NCI-H1930 (cell line): ENCODE data around the gene UBALD1.

Source experiments
- DNase-seq, 2 experiments: peaks; one replicate each; lab custom pipeline; 2025; lab: John Stamatoyannopoulos, UW

UBALD1 gene

GRCh38 chr16:4646773-4647643 lies 32.3 kb upstream of the UBALD1 start:
- no peak for DNase-seq

- no peak for DNase-seq
These were observed 27.2 kb upstream of the UBALD1 start for GRCh38 chr16:4641895-4642294.

- DNase-seq: no peak
These were observed 26.6 kb upstream of the UBALD1 start for GRCh38 chr16:4641306-4641687.

GRCh38 chr16:4640572-4641305 lies 26.1 kb upstream of the UBALD1 start:
- no peak for DNase-seq

- DNase-seq: no peak
These were observed 25.3 kb upstream of the UBALD1 start for GRCh38 chr16:4639899-4640509.

DNA sequence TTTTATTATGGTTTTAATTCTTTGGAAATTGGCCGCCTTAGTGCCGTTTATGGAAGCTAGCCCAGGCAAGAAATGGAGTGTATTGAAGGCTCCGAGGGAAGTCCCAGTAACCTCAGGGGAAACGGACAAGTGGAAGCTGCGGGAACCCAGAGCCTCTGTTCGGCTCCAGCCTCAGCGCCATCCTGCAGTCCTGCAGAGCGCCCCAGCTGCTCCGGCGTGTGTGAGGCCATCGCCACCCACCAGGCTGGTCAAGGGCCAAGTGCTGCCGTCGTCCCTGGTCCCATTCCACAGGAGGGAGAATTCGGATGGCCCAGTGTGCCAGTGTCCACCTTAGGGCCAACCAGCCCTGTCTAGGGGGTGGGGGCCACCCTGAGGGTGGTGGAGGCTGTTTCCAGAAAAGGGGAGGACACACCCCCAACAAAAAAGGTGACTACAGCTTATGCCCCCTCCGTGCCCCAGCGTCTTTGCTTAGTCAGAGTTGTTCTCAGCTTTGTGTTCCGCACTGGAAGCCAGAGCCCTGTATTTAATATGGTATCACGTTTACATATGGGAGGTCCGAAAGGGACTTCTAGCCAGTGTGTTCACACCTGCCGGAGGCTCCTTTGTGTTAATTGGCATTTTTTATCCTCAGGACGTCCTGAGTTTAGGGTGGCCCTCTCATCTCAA lies 22.9 kb upstream of the UBALD1 start:
- DNase-seq: no peak

DNA sequence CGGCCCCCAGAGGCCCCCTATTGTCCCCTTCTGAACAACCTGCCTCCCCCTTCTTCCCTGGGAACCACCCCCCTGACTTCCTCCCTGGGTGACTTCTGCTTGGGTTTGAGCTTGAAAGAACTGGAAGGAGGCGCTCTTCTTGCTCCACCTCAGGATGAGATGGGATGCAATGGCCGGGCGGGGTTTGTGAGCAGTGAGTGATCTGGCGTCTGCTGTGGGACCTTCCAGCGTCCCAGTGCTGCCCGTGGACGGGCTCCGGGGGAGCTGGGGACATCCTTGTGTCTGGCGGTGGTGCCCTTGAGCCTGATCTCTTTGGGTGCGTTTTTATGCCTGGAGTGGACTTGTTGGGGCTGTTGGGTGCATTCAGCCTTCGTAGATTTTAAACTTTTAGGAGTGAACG lies 21.5 kb upstream of the UBALD1 start:
- DNase-seq: no peak

- DNase-seq: no peak
These were observed 20.1 kb upstream of the UBALD1 start for GRCh38 chr16:4634768-4635167.

DNA sequence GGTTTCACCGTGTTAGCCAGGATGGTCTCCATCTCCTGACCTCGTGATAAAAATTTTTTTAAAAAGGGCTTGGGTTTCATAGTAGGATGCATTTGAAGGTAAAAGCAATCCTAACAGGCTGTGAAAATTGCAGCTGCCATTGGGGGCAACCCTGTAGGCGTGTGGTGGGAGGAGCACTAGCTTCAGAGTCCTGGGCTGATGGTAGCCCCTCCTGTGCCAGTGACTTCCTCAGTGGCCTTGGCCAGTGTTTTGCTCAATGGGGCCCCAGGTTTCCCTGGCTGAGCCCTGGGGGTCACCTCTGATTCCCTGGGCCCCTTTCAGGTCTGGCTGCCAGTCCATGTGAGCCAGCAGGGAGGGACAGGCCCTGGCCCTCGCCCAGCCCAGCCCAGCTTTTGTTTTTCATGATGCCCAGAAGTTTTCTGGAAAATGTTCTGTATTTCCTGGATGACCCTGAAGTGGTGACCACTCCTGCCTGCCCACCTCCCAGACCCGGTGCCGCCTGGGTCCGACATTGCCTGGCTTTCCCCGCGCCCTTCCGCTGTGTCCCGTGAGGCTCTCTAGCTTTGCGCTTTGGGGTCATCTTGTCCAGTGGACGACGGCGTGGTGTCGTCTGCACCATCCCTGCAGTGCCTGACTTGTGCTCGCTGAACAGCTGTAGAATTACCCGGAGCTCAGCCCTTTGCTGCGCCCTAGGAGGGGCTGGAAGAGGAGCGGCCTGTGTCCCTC lies 19.4 kb upstream of the UBALD1 start:
- DNase-seq: no peak

DNA sequence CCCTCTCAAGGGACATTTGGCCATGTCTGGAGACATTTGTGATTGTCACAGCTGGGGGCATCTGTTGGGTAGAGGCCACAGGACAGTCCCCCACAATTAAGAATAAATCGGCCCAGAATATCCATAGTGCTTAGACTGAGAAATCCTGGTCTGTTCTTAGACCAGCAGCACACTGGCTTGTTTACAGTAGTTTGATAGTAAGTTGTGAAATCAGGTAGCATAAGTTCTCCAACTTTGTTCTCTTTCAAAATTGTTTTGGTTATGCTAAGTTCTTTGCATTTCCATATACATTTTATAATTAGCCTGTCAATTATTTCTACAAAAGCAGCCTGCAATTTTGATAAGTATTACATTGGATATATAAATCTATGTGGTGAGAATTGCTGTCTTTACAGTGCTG lies 16.8 kb upstream of the UBALD1 start:
- no peak for DNase-seq

- DNase-seq: no peak
These were observed 13.6 kb upstream of the UBALD1 start for GRCh38 chr16:4628283-4628682.

GRCh38 chr16:4626396-4626795 lies 11.7 kb upstream of the UBALD1 start:
- no peak for DNase-seq

GRCh38 chr16:4625560-4626159 lies 11.0 kb upstream of the UBALD1 start:
- no peak for DNase-seq

DNA sequence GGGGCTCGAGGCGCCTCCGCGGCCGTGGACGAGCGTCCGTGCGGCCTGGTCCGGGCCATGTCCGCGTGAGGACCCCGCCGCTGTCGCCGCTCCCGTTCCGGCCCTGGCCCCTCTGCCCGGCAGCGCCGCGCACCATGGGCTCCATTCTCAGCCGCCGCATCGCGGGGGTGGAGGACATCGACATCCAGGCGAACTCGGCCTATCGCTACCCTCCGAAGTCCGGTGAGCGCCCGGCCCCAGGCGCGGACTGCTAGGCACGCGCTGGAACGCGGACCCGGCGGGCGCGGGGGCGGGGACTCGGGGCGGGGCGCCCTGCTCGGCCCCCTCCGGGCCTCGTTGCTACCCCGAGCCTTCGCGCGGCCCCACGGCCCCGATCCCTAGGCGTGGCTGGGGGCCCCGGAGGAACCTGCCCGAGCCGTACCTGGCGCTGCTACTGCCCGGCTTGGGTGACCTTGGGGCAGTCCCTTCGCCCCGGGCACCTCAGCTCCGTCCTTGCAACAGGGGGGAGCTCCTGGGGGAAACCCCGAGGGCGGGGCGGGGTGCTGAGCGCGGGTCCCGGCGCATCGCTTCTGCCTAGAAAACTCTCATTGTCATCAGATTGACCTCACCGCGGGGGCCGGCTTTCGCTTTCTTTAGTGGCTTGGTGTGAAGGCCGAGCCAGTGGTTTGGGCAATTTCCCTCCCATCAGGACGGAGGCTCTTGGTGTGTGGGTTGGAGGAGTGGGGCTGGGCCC lies 10.3 kb upstream of the UBALD1 start:
- no peak for DNase-seq

DNA sequence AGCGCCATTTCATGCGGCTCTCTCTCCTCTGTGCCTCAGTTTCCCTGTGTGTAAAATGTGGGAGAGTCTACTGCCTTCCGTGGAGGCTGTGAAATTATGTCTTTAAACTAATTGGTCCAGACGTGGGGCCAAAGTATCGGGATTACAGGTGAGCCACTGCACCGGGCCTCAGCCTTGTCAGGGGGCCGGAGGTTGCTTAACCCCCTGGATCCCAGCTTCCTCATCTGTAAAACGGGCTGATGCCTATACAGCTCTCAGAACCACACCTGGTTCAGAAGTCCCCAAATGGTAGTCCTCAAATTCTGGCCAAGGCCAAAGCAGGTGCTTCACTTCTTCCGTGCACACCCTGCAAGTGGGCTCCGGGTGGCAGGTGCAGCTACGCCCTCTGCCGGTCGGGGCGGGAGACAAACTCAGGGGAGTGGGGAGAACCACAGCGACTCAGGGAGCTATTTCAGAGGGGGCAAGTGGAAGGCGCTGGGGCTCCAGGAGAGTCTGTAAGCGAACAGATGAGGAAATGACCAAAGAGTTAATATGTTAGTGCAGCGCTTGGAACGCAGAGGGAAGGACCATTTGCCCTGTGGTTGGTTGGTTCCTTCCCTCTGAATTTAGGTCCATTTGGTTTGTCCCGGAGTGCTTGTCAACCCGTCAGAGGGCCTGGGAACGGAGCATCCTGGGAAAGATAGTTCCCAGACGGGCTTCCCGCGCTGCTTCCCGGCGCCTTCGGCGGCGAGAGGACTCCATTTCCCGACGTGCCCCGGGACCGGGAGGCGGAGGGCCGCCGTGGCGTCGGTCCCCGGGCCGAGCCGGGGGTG lies 9.5 kb upstream of the UBALD1 start, which contains the start of gene MGRN1:
Gene MGRN1, plus strand, starts transcription at position 812 of the 812 bp plus-strand sequence. CDS start 135 bp downstream, outside the sequence.
- DNase-seq: peak; percentile 97 to 99

GRCh38 chr16:4623593-4623992 lies 8.9 kb upstream of the UBALD1 start:
- no peak for DNase-seq

- DNase-seq: no peak
These were observed 4.1 kb upstream of the UBALD1 start for GRCh38 chr16:4618645-4619418.

DNA sequence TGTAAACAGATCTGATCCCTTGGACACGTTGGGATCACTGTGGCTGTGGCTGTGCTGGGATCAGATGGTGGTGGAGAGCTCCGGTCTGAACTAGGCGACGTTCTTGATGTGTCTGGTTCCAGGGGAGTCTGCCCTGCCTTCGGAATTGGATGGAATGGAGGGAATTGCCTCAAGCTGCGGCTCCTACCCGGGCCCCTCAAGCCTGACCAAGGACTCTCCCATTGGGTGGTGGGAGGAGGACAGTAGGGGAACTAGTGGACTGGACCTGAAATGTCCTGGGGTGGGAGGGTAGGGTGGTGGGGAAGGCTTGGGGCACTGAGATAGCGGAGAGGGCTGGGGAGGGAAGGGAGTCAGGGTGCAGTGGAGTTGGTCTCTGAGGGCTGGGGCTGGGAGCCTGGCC lies 3.2 kb upstream of the UBALD1 start:
- DNase-seq: no peak
